HepG2 (cell line): Measurements from ENCODE around the gene ZNF747. TPM values are rescaled to one million over a fixed set of nuclear protein-coding genes. Genes with fewer than 3 reads are reported as not detected.

Experiments
- CCDC6 ChIP-seq: sonication (generic); formaldehyde crosslinking; IDR thresholded peaks from 2 replicates; pipeline ENCODE4 v1.8.1; 2022; ENCODE audit warnings: mild to moderate bottlenecking, missing genetic modification reagents, moderate library complexity
- GMEB1 ChIP-seq: sonication (generic); formaldehyde crosslinking; IDR thresholded peaks from 2 replicates; pipeline ENCODE4 v1.5.1; 2020; ENCODE audit warnings: missing genetic modification reagents, mild to moderate bottlenecking, borderline replicate concordance
- GPN1 ChIP-seq: sonication (generic); formaldehyde crosslinking; IDR thresholded peaks from 2 replicates; pipeline ENCODE4 v1.5.1; 2020; ENCODE audit warnings: missing genetic modification reagents, borderline replicate concordance
- NCOA5 ChIP-seq: sonication (generic); formaldehyde crosslinking; IDR thresholded peaks from 2 replicates; pipeline ENCODE4 v1.4.0; 2020; ENCODE audit warnings: missing genetic modification reagents
- SMAD9 ChIP-seq: sonication (generic); formaldehyde crosslinking; IDR thresholded peaks from 2 replicates; pipeline ENCODE4 v1.5.1; 2020; ENCODE audit warnings: mild to moderate bottlenecking, missing genetic modification reagents
- TEF ChIP-seq: sonication (generic); formaldehyde crosslinking; IDR thresholded peaks from 2 replicates; pipeline ENCODE4 v1.5.0; 2020; ENCODE audit warnings: missing genetic modification reagents
- TRAFD1 ChIP-seq: sonication (generic); formaldehyde crosslinking; IDR thresholded peaks from 2 replicates; pipeline ENCODE4 v1.5.1; 2020; ENCODE audit warnings: missing genetic modification reagents, mild to moderate bottlenecking, borderline replicate concordance
- YY1 ChIP-seq: IDR thresholded peaks from 2 replicates; pipeline ENCODE4 v1.6.1; 2011; ENCODE audit warnings: low read length, low read depth, moderate library complexity, mild to moderate bottlenecking; ENCODE audit not compliant: insufficient read depth, insufficient replicate concordance
- ZBED4 ChIP-seq: sonication (generic); formaldehyde crosslinking; IDR thresholded peaks from 2 replicates; pipeline ENCODE4 v1.4.0; 2020; ENCODE audit warnings: missing genetic modification reagents, borderline replicate concordance
- ZBTB26 ChIP-seq: IDR thresholded peaks from 2 replicates; pipeline ENCODE4 v1.6.1; 2016; ENCODE audit warnings: missing compliant biosample characterization, missing genetic modification reagents, borderline replicate concordance
- ZC3H13 ChIP-seq: sonication (generic); formaldehyde crosslinking; IDR thresholded peaks from 2 replicates; pipeline ENCODE4 v1.8.1; 2023; ENCODE audit warnings: mild to moderate bottlenecking, missing genetic modification reagents, moderate library complexity
- ZMYM4 ChIP-seq: sonication (generic); formaldehyde crosslinking; IDR thresholded peaks from 2 replicates; pipeline ENCODE4 v1.8.1; 2023; ENCODE audit warnings: mild to moderate bottlenecking, missing genetic modification reagents
- ZNF180 ChIP-seq: sonication (generic); formaldehyde crosslinking; IDR thresholded peaks from 2 replicates; pipeline ENCODE4 v1.4.0; 2020; ENCODE audit warnings: low read depth, missing genetic modification reagents, borderline replicate concordance
- ZNF557 ChIP-seq: sonication (generic); formaldehyde crosslinking; IDR thresholded peaks from 2 replicates; pipeline ENCODE4 v1.4.0; 2020; ENCODE audit warnings: missing genetic modification reagents
- ZNF567 ChIP-seq: sonication (generic); formaldehyde crosslinking; IDR thresholded peaks from 2 replicates; pipeline ENCODE4 v1.8.1; 2023; ENCODE audit warnings: mild to moderate bottlenecking, missing genetic modification reagents, borderline replicate concordance
- ZNF615 ChIP-seq: sonication (generic); formaldehyde crosslinking; IDR thresholded peaks from 2 replicates; pipeline ENCODE4 v1.5.0; 2020; ENCODE audit warnings: mild to moderate bottlenecking, missing genetic modification reagents, borderline replicate concordance
- polyA plus RNA-seq, 8 experiments: library from polyadenylated mRNA; depleted of rRNA in 3 of 8; stranded (reverse) in 7 of 8; unstranded in 1 of 8; fragments of >200 nt; fragmentation: Illumina TruSeq in 4 of 8; extraction: Trizol in 4 of 8; gene quantifications; 2 replicates each; pipeline versions ENCODE4 v1.2.1 to v1.2.3, GENCODE V29; 2011 to 2016; ENCODE audit warnings: low read depth in 4 of 8, missing spikeins in 1 of 8, mixed read lengths in 1 of 8; ENCODE audit not compliant: insufficient read depth in 1 of 8
- total RNA-seq, 5 experiments: library from RNA; depleted of rRNA; stranded (reverse); fragments of >200 nt; fragmentation: Illumina TruSeq; extraction: Trizol; gene quantifications; 2 replicates each; pipeline ENCODE4 v1.2.3, GENCODE V29; 2016; ENCODE audit warnings: low read depth in 1 of 5

Gene ZNF747
- total and polyA plus RNA-seq, 2 of the 13 experiments (the other 11 are each of a cell fraction or from before 2014, with no cell fraction given): 7.2 to 10.2 TPM

GRCh38 chr16:30571445-30572322 is 37.0 kb upstream of the ZNF747 start, which contains the start of gene ZNF688 (continued):
- TF ChIP-seq ZBED4 (CRISPR knock-in tag): 0 out of 2 replicates have a peak, but pooled peaks have one; percentile 0
- TF ChIP-seq ZNF180 (CRISPR knock-in tag): no peak
- peak; percentile 9; the same call in 1 of the 2 replicates for TF ChIP-seq TRAFD1
- 0 out of 2 replicates have a peak, but pooled peaks have one; percentile 1 for TF ChIP-seq ZBTB26 (CRISPR knock-in tag)
- TF ChIP-seq SMAD9 (CRISPR knock-in tag): no peak; the same call in 1 of the 2 replicates
- no peak for TF ChIP-seq ZNF615 (CRISPR knock-in tag)
- no peak; the same call in 1 of the 2 replicates for TF ChIP-seq ZNF567 (CRISPR knock-in tag)
- TF ChIP-seq TEF (CRISPR knock-in tag): no peak
- peak; percentile 96 for TF ChIP-seq YY1
- TF ChIP-seq ZC3H13 (CRISPR knock-in tag): peak; percentile 66; the same call in 1 of the 2 replicates
- TF ChIP-seq NCOA5 (CRISPR knock-in tag): no peak
- peak; percentile 9; the same call in 1 of the 2 replicates for TF ChIP-seq CCDC6
- no peak for TF ChIP-seq GPN1 (CRISPR knock-in tag)
- TF ChIP-seq GMEB1 (CRISPR knock-in tag): peak; percentile 85
- TF ChIP-seq ZMYM4: no peak
- 0 out of 2 replicates have a peak, but pooled peaks have one; percentile 80 for TF ChIP-seq ZNF557 (CRISPR knock-in tag)
